Fibroblast of peridontal ligament (primary cell): ENCODE results near the gene UGT2B11.
"Not testable (repeated sequence)": the region's sequence is repeated elsewhere in the genome, so short reads cannot be mapped to it uniquely, and the experiment has no call there.

Experiments
- DNase-seq: peaks from one replicate; pipeline ENCODE4 v3.0.0-alpha.2; 2010; ENCODE audit errors: extremely low read depth

Gene UGT2B11

GRCh38 chr4:69170233-69171134 is 44.1 kb downstream of the UGT2B11 start:
- peak; percentile 1 for DNase-seq

- not testable (repeated sequence) for DNase-seq
These were observed 45.4 kb downstream of the UGT2B11 start for GRCh38 chr4:69169171-69169570.

DNA sequence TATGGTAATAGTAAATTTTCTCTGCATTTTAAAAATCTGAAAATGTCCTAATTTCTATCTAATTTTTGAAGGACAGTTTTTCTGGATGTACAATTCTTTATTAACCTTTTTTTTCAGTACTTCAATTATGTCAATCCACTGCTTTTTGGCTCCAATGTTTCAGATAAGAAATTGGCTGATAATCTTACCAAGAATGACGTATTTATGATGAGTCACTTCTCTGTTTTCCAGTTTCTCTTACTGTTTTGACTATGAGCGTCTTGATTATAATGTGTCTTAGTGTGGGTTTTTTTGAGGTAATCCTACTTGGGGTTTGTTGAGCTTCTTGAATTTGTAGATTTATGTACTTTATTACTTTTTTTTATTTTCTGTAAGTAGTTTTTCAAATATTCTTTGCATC is 47.2 kb downstream of the UGT2B11 start:
- no peak for DNase-seq

GRCh38 chr4:69166376-69166775 is 48.2 kb downstream of the UGT2B11 start:
- not testable (repeated sequence) for DNase-seq

GRCh38 chr4:69165707-69166106 is 48.8 kb downstream of the UGT2B11 start:
- not testable (repeated sequence) for DNase-seq

GRCh38 chr4:69156913-69157312 is 57.6 kb downstream of the UGT2B11 start:
- DNase-seq: no peak

- no peak for DNase-seq
These were observed 60.5 kb downstream of the UGT2B11 start for GRCh38 chr4:69154021-69154420.
